HCEC 1CT (cell line): ENCODE measurements around the gene URM1.
"Not testable (repeated sequence)": the region's sequence is repeated elsewhere in the genome, so short reads cannot be mapped to it uniquely, and the experiment has no call there.

Experiments used
- DNase-seq: peaks from one replicate; pipeline ENCODE4 v3.0.0-alpha.2; 2017

The URM1 gene

GRCh38 chr9:128411364-128412119 lies 40.4 kb downstream of the URM1 start:
- no peak for DNase-seq

- DNase-seq, result peak; percentile 12
Measured at GRCh38 chr9:128412120-128412790, 41.1 kb downstream of the URM1 start.

GRCh38 chr9:128413728-128414127 lies 42.6 kb downstream of the URM1 start:
- not testable (repeated sequence) for DNase-seq

- no peak for DNase-seq
Measured at GRCh38 chr9:128414461-128414860, 43.3 kb downstream of the URM1 start.

- no peak for DNase-seq
Measured at GRCh38 chr9:128415281-128415680, 44.1 kb downstream of the URM1 start.

- DNase-seq, result no peak
Measured at GRCh38 chr9:128416014-128416413, 44.8 kb downstream of the URM1 start.

- DNase-seq, result no peak
Measured at GRCh38 chr9:128416432-128417019, 45.4 kb downstream of the URM1 start.

GRCh38 chr9:128419061-128419925 lies 48.1 kb downstream of the URM1 start:
- DNase-seq, result no peak

- DNase-seq, result peak; percentile 50
Measured at GRCh38 chr9:128420060-128420650, 49.0 kb downstream of the URM1 start.

- peak; percentile 40 for DNase-seq
Measured at GRCh38 chr9:128420651-128421481, 49.7 kb downstream of the URM1 start, which contains the start of gene CERCAM. Gene CERCAM (plus strand): TSS chr9:128420857. CDS start chr9:128420878, 21 bp downstream.

GRCh38 chr9:128421482-128421996 lies 50.4 kb downstream of the URM1 start:
- DNase-seq, result peak; percentile 32

- not testable (repeated sequence) for DNase-seq
Measured at GRCh38 chr9:128422022-128422782, 51.0 kb downstream of the URM1 start.

- no peak for DNase-seq
Measured at GRCh38 chr9:128422783-128423150, 51.6 kb downstream of the URM1 start.

- not testable (repeated sequence) for DNase-seq
Measured at GRCh38 chr9:128423356-128423755, 52.2 kb downstream of the URM1 start.

GRCh38 chr9:128424268-128424780 lies 53.1 kb downstream of the URM1 start:
- DNase-seq, result no peak

GRCh38 chr9:128428644-128429512 lies 57.7 kb downstream of the URM1 start:
- DNase-seq, result no peak

GRCh38 chr9:128429513-128430086 lies 58.4 kb downstream of the URM1 start:
- no peak for DNase-seq

- DNase-seq, result no peak
Measured at GRCh38 chr9:128431207-128431606, 60.0 kb downstream of the URM1 start.

- DNase-seq, result no peak
Measured at GRCh38 chr9:128434340-128434739, 63.2 kb downstream of the URM1 start.
